Stimulated activated CD4-positive, alpha-beta T cell treated with anti-CD3 and anti-CD28 coated beads, Interleukin-4, amount 100 ng/mL, for 1 hour (primary cell): ENCODE measurements around the gene ZNF83.
"Not testable (repeated sequence)": the region's sequence is repeated elsewhere in the genome, so short reads cannot be mapped to it uniquely, and the experiment has no call there.

ENCODE experiments used
- DNase-seq: peaks from one replicate; pipeline ENCODE4 v3.0.0-alpha.2; 2020

ZNF83 gene

DNA sequence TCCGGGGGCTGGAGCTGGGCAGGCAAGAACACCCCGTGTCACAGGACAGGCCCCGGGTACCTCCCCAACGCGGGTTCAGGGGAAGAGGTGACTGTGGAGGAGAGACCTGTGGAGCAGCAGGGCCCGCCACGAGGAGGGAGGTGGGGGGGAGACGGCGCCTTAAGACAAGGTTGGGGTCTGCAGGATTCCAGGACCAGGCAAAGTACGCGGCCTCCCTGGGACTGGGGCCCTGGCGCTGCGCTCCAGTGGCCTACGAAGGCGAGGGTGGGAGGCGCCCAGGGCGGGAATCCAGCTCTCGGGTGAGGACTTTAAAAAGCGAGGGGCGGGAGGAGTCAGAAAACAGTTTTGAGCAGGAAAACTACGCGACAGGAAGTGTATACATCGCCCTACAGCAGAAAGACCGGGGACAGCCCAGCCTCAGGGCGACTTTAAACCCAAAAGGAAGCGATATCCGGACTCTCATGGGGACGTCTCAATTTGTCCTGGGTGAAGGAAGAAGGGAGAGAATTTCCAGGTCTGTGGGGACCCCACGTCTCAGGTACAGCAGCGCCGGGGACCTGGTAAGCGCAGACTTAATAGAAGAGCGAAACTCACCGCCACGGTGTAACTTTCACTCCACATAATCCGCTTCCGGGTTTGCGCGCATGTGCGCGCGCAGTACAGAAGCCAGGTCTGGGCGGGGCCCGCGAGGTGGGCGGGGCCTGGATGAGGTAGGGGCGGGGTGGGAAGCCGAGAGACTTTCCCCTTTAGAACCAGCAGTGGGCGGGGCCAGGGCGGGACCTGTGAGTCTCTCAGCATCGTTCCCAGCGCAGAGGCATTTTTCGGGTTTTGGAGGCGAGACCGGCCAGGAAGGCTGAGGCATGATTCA lies at the start of gene ZNF83:
ZNF83 (minus strand) TSS at position 638 of the 868 bp plus-strand sequence.
- DNase-seq = peak; percentile 91

DNA sequence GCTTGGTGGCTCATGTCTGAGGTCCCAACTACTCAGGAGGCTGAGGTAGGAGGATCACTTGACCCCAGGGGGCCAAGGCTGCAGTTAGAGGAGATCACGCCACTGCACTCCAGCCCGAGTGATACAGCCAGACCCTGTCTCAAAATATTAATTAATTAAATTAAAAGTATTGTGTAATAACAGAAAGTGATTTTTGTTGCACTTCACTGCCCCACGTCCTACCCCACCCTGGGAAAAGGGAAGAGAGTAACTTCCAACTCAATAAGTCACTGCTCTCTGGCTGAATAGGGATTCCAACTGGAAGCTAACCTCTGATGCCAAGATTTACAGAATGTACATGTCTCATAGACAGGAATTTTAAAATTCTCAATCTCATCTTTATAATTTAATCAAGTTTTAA lies 49.5 kb upstream of the ZNF83 start:
- DNase-seq = no peak

DNA sequence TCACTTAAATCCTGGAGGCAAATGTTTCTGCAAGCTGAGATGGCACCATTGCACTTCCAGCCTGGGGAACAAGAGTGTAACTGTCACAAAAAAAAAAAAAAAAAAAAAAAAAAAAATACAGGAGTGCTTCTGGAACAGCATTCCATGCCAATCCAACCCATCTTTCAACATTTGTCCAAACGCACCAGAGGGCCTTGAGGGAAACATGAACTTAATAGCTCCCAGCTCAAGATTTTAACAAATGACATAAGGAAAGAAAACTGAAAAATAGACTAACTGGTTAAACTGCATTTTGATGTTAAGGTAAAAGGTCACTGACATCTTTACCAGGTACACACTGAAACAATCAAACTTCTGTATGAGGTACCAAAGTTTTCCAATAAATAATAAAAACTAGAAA lies 47.7 kb upstream of the ZNF83 start:
- DNase-seq = no peak

DNA sequence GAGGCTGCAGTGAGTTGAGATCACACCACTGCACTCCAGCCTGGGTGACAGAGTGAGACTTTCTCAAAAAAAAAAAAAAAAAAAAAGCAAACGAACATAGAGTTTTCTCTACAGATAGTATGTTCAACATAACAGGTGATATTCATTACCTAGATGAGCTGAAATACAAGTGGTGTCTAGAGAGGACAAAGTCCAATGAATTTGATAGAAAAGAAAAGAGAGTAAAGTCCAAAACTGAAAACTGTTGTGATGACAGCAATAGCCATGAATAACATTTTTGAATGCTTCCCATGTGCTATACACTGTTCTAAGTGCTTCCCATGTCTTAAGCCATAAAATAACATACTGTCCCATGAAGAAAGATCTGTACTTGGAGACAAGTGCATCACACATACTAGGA lies 43.1 kb upstream of the ZNF83 start:
- not testable (repeated sequence) for DNase-seq

DNA sequence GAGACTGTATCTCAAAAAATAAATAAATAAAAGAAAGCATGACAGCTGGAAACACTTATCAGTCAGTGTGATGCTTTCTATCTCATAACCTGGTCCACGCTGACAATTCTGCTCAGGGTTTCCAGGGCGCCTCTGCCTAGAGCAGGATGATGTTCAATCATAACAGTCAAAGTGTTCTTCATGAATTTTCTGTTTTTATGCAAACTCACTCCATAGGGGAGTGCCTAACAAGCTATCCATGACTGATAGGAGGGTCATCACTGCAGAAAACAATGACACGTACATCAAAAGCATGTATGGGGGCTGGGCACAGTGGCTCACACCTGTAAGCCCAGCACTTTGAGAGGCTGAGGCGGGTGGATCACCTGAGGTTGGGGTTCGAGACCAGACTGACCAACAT lies 41.4 kb upstream of the ZNF83 start:
- DNase-seq = no peak

DNA sequence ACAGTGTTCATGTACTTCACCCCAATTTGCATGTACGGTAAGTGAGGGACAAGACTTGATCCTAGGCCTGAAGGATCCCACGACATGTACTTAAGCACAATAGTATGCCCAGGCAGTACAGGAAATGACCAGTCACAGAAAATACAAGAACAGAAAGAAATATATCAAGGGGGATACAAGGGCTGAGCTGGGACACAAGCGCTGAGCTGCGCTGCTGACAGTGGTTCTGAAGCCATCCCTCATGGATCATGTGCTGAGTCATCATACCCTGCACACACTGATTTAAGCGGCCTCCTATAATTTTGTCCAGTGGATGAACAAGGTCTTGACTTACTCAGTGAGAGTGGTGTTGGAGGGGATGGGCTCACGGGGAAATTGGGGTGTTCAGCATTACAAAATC lies 37.1 kb upstream of the ZNF83 start:
- DNase-seq = not testable (repeated sequence)

DNA sequence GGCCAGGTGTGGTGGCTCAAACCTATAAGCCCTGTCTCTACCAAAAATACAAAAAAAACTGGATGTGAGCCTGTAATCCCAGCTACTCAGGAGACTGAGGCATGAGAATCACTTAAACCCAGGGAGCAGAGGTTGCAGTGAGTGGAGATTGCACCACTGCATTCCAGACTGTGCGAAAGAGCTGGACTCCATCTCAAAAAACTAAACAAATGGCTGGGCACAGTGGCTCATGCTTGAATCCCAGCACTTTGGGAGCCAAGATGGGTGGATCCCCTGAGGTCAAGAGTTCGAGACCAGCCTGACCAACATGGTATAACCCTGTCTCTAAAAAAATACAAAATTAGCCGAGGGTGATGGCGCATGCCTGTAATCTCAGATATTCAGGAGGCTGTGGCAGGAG lies 34.9 kb upstream of the ZNF83 start:
- no peak for DNase-seq

DNA sequence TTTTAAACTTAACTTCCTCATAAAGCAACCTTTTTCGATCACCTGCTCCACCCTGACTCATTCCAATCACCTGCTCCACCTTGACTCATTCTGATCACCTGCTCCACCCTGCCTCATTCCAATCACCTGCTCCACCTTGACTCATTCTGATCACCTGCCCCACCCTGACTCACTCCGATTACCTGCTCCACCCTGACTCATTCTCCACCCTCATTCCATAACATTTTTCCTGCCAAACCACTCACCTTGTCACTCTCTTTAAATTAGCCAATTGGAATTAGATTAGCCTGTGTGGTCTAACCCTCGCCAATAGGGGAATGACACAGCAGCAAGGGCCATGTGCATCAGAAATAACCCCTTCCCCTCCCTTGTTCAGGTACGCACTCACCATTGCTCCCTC lies 31.9 kb upstream of the ZNF83 start:
- no peak for DNase-seq

DNA sequence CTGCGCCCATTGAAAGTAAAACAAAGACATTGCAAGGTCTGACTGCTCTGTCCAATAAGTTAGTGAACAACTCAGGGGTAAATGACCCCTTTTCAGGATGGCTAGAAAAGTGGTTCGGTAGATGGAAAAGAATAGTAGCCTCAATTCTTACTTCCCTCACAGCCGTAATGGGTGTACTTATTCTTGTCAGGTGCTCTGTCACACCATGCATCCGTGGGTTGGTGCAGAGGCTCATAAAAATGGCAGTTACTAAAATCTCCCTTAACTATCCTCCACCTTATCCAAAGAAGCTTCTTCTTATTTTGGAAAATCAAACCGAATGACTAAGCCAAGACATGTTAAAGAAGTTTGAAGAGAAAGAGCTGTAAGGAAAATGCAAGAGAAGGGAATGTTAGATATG lies 31.4 kb upstream of the ZNF83 start:
- no peak for DNase-seq

DNA sequence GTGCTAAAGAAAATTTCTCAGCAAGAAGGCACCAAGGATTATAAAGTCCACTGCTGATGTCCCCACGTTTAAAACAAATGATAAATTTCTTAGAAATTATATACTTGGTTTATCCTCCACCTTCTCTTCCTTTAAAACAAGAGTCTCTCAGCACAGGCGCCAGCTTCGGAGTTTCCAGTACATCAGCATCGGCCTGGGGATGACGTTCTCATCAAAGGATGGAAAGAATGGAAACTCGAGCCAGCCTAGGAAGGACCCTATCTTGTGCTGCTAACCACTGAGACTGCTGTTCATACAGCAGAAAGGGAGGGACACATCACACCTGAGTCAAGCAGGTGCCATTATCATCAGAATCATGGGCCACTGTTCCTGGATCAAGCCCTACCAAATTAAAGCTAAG lies 29.8 kb upstream of the ZNF83 start:
- DNase-seq = no peak

DNA sequence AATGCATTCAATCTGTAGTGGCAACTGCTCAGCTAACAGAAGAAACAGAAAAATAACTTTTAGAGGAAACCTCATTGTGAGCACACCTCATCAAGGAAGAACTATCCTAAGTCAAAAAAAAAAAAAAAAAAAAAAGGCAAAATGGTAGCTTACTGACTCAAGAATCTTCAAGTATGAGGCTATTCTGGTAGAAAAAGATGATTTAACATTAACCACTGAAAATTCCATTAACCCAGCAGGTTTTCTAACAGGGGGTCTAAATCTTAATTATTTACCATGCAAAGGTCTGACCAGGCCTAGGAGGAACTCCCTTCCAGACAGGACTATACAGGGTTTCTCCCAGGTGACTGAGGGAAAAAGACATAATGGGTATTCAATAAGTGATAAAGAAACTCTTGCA lies 28.4 kb upstream of the ZNF83 start:
- no peak for DNase-seq

DNA sequence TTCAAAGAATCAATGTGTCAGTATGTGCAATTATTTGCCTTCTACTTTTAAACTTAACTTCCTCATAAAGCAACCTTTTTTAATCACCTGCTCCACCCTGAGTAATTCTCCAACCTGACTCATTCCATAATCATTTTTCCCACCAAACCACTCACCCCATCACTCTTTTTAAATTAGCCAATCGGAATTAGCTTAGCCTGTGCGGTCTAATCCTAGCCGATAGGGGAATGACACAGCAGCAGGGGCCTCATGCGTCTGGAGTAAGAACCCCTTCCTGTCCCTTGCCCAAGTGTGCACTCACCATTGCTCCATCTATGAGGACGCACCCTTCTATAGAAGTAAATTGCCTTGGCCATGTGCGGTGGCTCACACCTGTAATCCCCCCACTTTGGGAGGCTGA lies 27.4 kb upstream of the ZNF83 start:
- no peak for DNase-seq

DNA sequence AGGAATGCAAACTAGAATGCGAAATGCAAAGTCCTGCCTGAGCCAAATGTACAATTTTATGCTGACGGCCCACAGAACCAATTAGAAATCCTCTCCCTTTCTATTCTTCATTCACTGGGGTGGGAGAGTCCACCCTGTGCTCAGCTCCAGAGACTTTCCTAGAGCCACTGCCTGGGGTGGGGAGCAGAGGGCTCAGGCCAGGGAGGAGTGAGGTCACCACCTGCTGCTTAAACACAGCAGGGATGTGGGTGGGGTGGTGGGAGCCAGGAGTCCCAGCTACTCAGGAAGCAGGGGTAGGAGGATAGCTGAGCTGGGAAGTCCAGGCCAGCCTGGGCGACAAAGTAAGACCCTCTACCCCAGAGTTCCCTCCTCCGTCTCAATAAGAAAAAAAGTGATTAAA lies 26.9 kb upstream of the ZNF83 start:
- no peak for DNase-seq

DNA sequence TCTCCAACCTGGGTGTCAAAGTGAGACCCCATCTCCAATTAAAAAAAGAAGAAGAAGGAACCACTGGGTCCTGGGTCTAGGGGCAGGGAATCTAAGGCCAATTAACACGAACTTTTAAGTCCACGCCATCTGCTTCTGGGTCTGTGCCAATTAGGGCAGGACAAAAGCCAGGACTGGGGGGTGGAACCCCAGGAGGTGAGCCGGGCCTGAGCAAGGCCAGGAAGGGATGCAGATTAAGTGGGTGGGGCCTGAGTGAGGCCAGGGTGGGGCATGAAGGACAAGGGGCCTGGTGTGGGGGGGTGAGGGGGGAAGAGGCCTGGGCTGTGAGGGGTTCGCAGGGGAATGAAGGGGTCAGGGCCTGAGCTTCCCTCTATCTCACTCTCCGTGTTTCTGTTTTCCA lies 26.3 kb upstream of the ZNF83 start:
- DNase-seq = no peak

DNA sequence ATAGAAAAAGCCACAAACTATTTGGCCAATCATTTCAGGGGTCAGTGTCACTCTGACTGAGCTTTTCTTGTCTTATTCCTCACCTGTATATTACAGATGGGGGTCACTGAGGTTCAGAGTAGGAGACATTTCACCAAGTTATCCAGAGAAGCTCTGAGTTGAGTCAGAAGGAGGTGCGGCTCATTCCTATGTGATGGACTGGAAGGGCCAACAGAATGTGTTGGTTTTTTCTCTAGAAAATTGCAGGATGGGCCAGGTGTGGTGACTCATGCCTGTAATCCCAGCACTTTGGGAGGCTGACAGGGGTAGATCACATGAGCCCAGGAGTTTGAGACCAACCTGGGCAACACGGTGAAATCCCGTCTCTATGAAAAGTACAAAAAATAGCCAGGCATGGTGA lies 24.5 kb upstream of the ZNF83 start:
- DNase-seq = no peak

DNA sequence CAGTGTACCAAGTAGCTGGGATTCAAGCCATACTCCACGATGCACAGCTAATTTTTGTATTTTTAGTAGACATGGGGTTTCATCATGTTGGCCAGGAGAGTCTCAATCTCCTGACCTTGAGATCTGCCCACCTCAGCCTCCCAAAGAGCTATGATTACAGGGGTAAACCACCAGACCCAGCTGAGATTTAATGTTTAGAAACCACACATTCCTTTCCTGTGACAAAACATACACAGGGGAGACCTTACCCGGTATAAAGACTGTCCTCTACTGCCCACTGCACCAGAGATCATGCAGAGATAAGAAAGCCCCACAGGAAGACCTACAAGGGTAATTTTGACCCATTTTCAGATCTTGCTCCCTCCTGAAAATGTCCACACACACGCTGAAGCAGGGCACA lies 22.8 kb upstream of the ZNF83 start:
- no peak for DNase-seq

DNA sequence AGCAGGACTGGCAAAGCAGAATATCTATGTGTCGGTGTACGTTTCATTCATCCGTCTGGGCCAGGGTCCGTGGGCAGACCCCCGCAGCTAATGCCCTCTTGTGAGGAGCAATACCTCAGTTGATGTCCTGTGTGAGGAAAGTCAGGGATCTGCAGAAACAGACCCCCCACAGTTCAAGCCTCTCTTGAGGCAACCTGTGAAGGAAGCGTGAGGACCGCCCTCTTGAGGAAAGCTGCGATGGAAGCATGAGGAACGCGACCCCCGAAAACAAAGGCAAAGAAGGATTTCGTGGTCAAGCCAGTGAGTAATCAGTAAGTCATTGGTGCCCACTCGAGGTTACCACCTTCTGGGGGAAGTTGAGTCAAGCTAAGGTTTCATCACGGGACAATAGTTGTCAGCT lies 20.9 kb upstream of the ZNF83 start:
- no peak for DNase-seq

DNA sequence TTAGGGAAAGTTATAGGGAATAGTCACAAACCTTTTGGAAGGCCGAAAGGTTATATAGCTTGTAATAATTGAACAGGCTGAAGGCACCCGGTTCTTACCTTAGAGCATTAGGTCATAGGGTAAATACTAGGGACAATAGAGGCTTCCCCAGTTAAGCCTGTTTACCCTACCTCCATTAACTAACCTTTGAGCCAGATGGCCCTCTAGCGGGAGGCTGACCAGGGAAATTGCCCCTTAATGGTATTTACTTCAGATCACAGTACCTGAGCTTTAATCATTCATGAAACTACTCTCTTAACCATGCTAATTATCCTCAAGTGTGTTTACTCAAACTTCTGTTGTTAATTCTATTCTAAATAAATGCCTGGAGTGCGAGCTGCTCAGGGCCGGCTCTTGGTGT lies 20.4 kb upstream of the ZNF83 start:
- DNase-seq = no peak

DNA sequence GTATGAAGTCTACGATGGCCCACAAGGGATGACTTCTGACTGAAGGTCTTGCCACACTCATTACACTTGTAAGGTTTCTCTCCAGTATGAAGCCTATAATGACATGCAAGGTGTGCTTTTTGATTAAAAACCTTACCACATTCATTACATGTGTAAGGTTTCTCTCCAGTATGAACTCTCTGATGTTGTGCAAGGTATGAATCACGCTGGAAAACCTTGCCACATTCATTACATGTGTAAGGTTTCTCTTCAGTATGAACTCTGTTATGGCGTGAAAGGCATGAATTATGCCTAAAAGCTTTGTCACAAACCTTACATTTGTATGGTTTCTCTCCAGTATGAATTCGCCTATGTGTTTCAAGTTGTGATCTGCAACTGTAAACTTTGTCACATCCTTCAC lies 15.0 kb upstream of the ZNF83 start:
- DNase-seq = no peak

DNA sequence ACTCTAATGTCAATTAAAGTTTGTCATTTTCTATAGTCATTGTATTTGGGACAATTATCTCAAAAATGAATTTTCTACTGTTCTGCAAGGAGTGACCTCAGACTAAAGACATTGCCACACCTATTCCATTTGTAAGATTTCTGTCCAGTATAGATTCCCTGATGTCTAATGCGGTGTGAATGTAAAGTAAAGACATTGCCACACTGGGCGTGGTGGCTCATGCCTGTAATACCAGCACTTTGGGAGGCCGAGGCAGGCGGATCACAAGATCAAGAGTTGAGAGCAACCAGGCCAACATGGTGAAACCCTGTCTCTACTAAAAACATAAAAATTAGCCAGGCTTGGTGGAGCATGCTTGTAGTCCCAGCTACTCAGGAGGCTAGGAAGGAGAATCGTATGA lies 13.8 kb upstream of the ZNF83 start:
- no peak for DNase-seq

DNA sequence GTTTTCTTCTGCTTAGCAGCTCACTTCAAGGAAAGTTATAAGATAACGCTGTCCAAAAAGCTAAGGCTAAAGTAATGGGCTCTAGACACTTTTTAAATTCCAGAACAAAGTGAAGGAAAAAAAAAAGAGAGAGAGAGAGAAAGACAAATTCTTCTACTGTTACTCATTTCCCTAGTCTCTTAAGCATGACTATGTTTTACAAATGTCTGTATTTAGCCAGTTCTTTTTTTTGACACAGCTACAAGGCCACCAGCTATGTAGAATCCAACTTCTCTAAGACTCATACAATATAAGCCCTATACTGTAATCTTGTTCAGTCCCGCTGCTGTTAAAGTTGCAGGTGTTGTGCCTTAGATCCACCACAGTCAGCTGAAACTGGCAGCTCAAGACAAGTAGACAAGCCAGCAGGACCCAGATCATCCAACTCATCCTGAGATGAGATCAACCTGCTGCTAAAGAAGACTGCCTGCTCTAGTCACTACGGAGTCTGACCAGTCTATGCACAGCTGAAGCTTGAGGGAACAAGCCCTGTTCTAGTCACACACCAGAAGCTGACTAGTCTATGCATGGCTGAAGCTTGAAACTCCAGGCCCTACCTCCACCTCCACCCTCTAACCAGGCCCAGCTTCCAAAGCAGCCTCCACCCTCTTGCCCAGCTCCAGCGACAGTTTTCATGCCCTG lies 10.3 kb upstream of the ZNF83 start:
- DNase-seq = no peak

DNA sequence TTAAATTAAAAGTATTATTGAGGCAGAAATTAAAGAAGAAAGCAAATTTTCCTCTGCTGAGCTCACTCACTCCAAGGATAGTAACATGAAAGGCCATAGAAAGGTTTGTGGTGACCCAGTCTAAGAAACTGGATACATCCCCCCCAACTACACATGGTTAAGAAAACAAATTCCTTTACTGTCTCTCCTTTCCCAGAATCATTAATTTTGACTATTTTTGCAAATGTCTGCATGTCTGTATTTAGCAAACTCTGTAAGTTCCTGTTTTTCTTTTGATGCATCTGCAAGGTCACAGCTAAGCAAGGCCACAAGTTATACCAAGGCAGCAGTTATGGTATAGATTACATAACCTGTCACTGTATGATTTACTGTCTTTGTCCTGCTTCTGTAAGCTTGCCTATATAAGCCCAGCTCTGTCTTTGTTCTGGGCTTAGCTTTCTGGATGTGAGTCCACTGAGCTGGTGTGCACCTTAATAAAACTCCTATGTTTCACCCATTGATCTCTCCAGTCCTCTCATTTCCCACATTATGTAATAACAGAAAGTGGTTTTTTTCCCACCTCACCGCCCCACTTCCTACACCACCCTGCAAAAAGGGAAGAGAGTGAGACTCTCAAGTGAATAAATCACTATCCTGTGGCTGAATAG lies 8.5 kb upstream of the ZNF83 start:
- DNase-seq = no peak

DNA sequence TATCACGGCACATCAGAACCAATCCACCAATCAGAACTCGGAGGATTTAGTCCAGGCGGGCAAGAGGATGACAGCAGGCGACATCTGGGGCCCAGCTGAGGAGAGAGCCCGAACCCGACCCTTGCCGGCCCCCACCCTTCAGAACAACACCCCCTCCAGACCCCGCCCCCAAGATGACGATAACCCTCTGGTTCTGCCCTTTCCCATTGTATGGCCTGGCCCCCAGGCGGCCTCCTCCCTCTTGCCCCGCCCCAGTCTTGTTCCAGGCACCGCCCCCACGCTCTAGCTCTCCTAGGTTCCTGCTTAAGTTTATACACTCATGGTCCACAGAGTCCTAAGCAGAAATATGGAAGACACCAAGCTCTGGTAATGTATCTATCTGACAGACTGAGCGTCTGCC lies 2.8 kb upstream of the ZNF83 start:
- DNase-seq = no peak

DNA sequence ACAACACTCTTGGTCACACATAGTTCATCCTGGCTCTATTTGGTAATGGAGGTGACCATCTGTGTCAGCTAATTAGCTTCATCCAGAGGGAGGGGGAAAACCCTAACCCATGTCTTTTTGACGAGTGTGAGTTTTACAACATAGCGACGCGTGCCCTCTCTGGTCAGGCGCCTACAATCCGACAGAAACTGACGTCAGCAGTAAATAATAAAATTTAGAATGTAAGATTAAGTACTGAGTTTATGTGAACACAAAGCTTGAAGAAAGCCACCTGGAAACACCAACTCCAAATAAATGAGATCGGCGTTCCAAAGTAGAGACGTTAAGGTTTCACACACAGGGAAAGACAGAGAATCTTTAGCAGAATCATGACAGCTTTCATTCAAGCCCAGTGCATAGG lies 1.8 kb upstream of the ZNF83 start:
- DNase-seq = no peak
